ENCODE results near the gene GPR84.

Gene GPR84

GRCh38 chr12:54373649-54374561, 9.6 kb upstream of the GPR84 start:
- DNase-seq: no peak

- no peak for DNase-seq
Observed at GRCh38 chr12:54372113-54372806, 8.0 kb upstream of the GPR84 start.

GRCh38 chr12:54371328-54372112, 7.2 kb upstream of the GPR84 start:
- peak; percentile 84 for DNase-seq

- no peak for DNase-seq
Observed at GRCh38 chr12:54370171-54370730, 6.0 kb upstream of the GPR84 start.

GRCh38 chr12:54369597-54370131, 5.4 kb upstream of the GPR84 start:
- no peak for DNase-seq

GRCh38 chr12:54368709-54369596, 4.7 kb upstream of the GPR84 start:
- DNase-seq: peak; percentile 45

GRCh38 chr12:54368025-54368708, 3.9 kb upstream of the GPR84 start:
- DNase-seq: no peak

GRCh38 chr12:54363618-54364017, 668 bp downstream of the GPR84 start:
- no peak for DNase-seq

GRCh38 chr12:54363047-54363446, 1.2 kb downstream of the GPR84 start:
- no peak for DNase-seq

- DNase-seq: peak; percentile 72
Observed at GRCh38 chr12:54360717-54361456, 3.4 kb downstream of the GPR84 start.

- no peak for DNase-seq
Observed at GRCh38 chr12:54359762-54360351, 4.4 kb downstream of the GPR84 start.

- DNase-seq: peak; percentile 98
Observed at GRCh38 chr12:54358945-54359761, 5.1 kb downstream of the GPR84 start.

- peak; percentile 48 for DNase-seq
Observed at GRCh38 chr12:54358191-54358944, 5.9 kb downstream of the GPR84 start.

- no peak for DNase-seq
Observed at GRCh38 chr12:54357506-54358190, 6.6 kb downstream of the GPR84 start.

- no peak for DNase-seq
Observed at GRCh38 chr12:54356951-54357356, 7.3 kb downstream of the GPR84 start.

- DNase-seq: no peak
Observed at GRCh38 chr12:54356228-54356627, 8.1 kb downstream of the GPR84 start.

- DNase-seq: no peak
Observed at GRCh38 chr12:54355104-54355815, 9.0 kb downstream of the GPR84 start.
